ENCODE results near the gene TSTD2. TPM values are rescaled to one million over a fixed set of nuclear protein-coding genes. Genes with fewer than 3 reads are reported as not detected.

Gene TSTD2
- total and polyA plus RNA-seq, 2 donors from 2014 or later = 9.0 to 23.4 TPM

DNA sequence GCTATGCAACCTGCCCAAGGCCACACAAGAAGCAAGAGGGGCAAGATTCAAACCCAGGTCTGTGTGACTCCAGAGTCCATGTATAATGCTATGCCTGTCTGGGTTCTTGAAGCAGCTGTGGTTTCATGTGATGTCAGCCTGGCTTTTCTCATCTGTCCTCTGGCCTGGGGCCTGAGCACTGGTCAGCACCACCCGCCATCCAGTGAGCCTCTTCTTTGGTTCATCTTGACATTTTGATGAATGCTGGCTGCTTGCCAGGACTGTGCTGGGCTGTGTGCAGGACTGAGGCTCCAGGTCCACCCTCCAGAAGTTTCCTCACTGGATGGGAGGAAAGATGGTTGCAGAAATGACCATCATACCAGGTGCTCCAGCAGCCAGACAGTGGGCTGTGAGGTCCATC lies 61.5 kb downstream of the TSTD2 start:
- no peaks in the 10 kb centered on the region for H3K27me3 ChIP-seq (ENCODE audit: control insufficient read depth, insufficient read depth, low read length)
- no peak overlapping the region for H3K9ac ChIP-seq (ENCODE audit: low read length in 3 of 3)
- no peaks in the 10 kb centered on the region for H3K9me3 ChIP-seq (ENCODE audit: control insufficient read depth in 2 of 3, insufficient read depth in 1 of 3, low read length in 3 of 3)
- DNase-seq (peak in 2 of 5 donors; percentile 32 to 42), FAIRE-seq (no peak)
- H3K36me3 ChIP-seq (ENCODE audit: control insufficient read depth in 2 of 3, insufficient read depth in 3 of 3, low read length in 3 of 3) = no peaks in the 10 kb centered on the region
- TF ChIP-seq CTCF (IDR thresholded peaks at IDR 0.05; ENCODE audit: borderline replicate concordance, extremely low read depth, insufficient read depth) = no peak
- H3K4me3 ChIP-seq (ENCODE audit: low read length in 3 of 3) = no peak overlapping the region
- no peak overlapping the region for H3K27ac ChIP-seq (ENCODE audit: low read depth in 2 of 2, low read length in 2 of 2)
- no peaks in the 10 kb centered on the region for H3K4me1 ChIP-seq (ENCODE audit: control insufficient read depth in 2 of 3, insufficient read depth in 2 of 3, low read depth in 1 of 3, low read length in 3 of 3)
- intact Hi-C loops (cut with DNase I) = no loop called here

- FAIRE-seq (no peak), DNase-seq (peak in 1 of 5 donors; percentile 16)
- intact Hi-C loops (cut with DNase I) = no loop called here
- no peak overlapping the region for H3K9ac ChIP-seq (ENCODE audit: low read length in 3 of 3)
- no peaks in the 10 kb centered on the region for H3K4me1 ChIP-seq (ENCODE audit: control insufficient read depth in 2 of 3, insufficient read depth in 2 of 3, low read depth in 1 of 3, low read length in 3 of 3)
- H3K4me3 ChIP-seq (ENCODE audit: low read length in 3 of 3) = no peak overlapping the region
- H3K36me3 ChIP-seq (ENCODE audit: control insufficient read depth in 2 of 3, insufficient read depth in 3 of 3, low read length in 3 of 3) = no peaks in the 10 kb centered on the region
- no peaks in the 10 kb centered on the region for H3K9me3 ChIP-seq (ENCODE audit: control insufficient read depth in 2 of 3, insufficient read depth in 1 of 3, low read length in 3 of 3)
- H3K27ac ChIP-seq (ENCODE audit: low read depth in 2 of 2, low read length in 2 of 2) = no peak overlapping the region
- TF ChIP-seq CTCF (IDR thresholded peaks at IDR 0.05; ENCODE audit: borderline replicate concordance, extremely low read depth, insufficient read depth) = no peak
- no peaks in the 10 kb centered on the region for H3K27me3 ChIP-seq (ENCODE audit: control insufficient read depth, insufficient read depth, low read length)
These were observed 62.3 kb downstream of the TSTD2 start for GRCh38 chr9:97570899-97571298.

DNA sequence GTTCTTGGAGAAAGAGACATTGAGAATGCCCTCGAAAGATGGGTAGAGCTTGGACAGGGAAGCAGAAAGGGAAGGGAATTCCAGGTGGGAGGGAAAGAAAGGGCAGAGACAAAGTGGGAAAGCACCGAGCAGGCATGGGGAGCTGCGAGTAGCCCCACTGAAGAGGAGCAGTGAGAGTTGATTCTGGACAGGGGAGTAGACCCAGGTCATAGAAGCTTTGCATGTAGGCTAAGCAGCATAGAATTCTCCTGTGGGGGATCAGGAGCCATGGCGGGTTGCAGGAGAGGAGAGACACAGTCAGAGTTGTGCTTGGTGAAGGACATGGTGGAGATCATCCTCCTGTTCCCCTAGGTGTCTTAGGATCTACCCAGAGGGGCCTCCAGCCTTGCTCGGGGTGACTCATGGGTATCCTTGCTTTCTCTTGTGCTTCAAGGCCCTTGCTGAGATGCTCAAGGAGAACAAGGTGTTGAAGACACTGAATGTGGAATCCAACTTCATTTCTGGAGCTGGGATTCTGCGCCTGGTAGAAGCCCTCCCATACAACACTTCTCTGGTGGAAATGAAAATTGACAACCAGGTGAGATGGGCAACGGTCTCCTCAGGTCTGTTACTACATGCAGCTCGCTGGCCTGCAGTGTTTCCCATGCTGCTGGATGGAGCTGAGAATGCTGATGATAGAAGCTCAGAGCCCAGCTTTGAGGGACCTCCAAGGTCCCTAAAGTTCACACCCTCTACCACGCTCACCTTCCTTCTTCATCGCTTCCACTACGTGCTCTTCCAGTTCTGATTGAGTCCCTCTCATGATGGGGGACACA lies 64.5 kb downstream of the TSTD2 start:
- no peak for TF ChIP-seq CTCF (IDR thresholded peaks at IDR 0.05; ENCODE audit: borderline replicate concordance, extremely low read depth, insufficient read depth)
- H3K9me3 ChIP-seq (ENCODE audit: control insufficient read depth in 2 of 3, insufficient read depth in 1 of 3, low read length in 3 of 3) = no peaks in the 10 kb centered on the region
- no peak overlapping the region for H3K27ac ChIP-seq (ENCODE audit: low read depth in 2 of 2, low read length in 2 of 2)
- H3K27me3 ChIP-seq (ENCODE audit: control insufficient read depth, insufficient read depth, low read length) = no peaks in the 10 kb centered on the region
- no peak overlapping the region for H3K9ac ChIP-seq (ENCODE audit: low read length in 3 of 3)
- no peaks in the 10 kb centered on the region for H3K36me3 ChIP-seq (ENCODE audit: control insufficient read depth in 2 of 3, insufficient read depth in 3 of 3, low read length in 3 of 3)
- no peak overlapping the region for H3K4me3 ChIP-seq (ENCODE audit: low read length in 3 of 3)
- no peak for FAIRE-seq
- DNase-seq = peak in 1 of 5 donors; percentile 17
- peaks cover 0 to 3% (median 0%) of the 10 kb centered on the region in 3 donors for H3K4me1 ChIP-seq (ENCODE audit: control insufficient read depth in 2 of 3, insufficient read depth in 2 of 3, low read depth in 1 of 3, low read length in 3 of 3)
- intact Hi-C loops (cut with DNase I) = no loop called here
